PC-9 (cell line): Measurements from ENCODE around the gene REXO4. TPM values are rescaled to one million over a fixed set of nuclear protein-coding genes. Genes with fewer than 3 reads are reported as not detected.

Source experiments
- Bru-seq: library from RNA; stranded (reverse); fragments of 400-500 nt; gene quantifications from one replicate; lab custom pipeline; 2021; lab: Mats Ljungman, UMichigan
- BruChase-seq, 2 experiments: library from RNA; stranded (reverse); fragments of 400-500 nt; gene quantifications; one replicate each; lab custom pipeline; 2021; lab: Mats Ljungman, UMichigan
- BruUV-seq: library from RNA; stranded (reverse); fragments of 400-500 nt; replicated peaks from 2 replicates; lab custom pipeline; 2021; lab: Mats Ljungman, UMichigan
- CTCF ChIA-PET: fragments of 300-600 bp; sonication (Branson Sonifier 250); formaldehyde crosslinking; loops from one replicate; lab custom pipeline; 2022; ENCODE audit warnings: antibody characterized with exemption; lab: Charles Lee
- POLR2A ChIA-PET: fragments of 300-600 bp; sonication (Branson Sonifier 250); formaldehyde crosslinking; loops from one replicate; lab custom pipeline; 2022; ENCODE audit warnings: antibody characterized with exemption; ENCODE audit not compliant: unreplicated experiment; lab: Charles Lee
- DNase-seq, 2 experiments: peaks; one replicate each; pipeline versions ENCODE4 v3.0.0 to v3.0.0-alpha.2; 2015 to 2022; ENCODE audit warnings: mixed read lengths in 1 of 2
- H2AFZ ChIP-seq: fragments of 200-600 bp; sonication (generic); 2 replicates; pipeline ENCODE4 v1.8.1; 2017; ENCODE audit warnings: antibody characterized with exemption
- H3F3A ChIP-seq: fragments of 200-600 bp; sonication (generic); 2 replicates; pipeline ENCODE4 v1.8.1; 2017; ENCODE audit warnings: antibody characterized with exemption, mild to moderate bottlenecking, low read depth; ENCODE audit not compliant: insufficient read depth
- H3K27ac ChIP-seq: fragments of 200-600 bp; sonication (generic); 2 replicates; pipeline ENCODE4 v1.6.1; 2016; ENCODE audit warnings: mixed run types
- H3K27me3 ChIP-seq: fragments of 200-600 bp; sonication (generic); 2 replicates; pipeline ENCODE4 v1.6.1; 2016; ENCODE audit warnings: low read depth, mixed run types; ENCODE audit not compliant: insufficient read depth
- H3K36me3 ChIP-seq: fragments of 200-600 bp; sonication (generic); 2 replicates; pipeline ENCODE4 v1.6.1; 2016; ENCODE audit warnings: low read depth, mixed run types
- H3K4me1 ChIP-seq: fragments of 200-600 bp; sonication (generic); replicated peaks from 2 replicates; pipeline ENCODE4 v1.6.1; 2016; ENCODE audit warnings: mixed run types; ENCODE audit not compliant: insufficient read depth
- H3K4me2 ChIP-seq: fragments of 200-600 bp; sonication (generic); 2 replicates; pipeline ENCODE4 v1.6.1; 2017; ENCODE audit warnings: mixed run types
- H3K4me3 ChIP-seq: fragments of 200-600 bp; sonication (generic); 2 replicates; pipeline ENCODE4 v1.6.1; 2016; ENCODE audit warnings: mixed run types
- H3K79me2 ChIP-seq: fragments of 200-600 bp; sonication (generic); 2 replicates; pipeline ENCODE4 v1.6.1; 2017; ENCODE audit warnings: low read depth, mixed run types
- H3K9me2 ChIP-seq: fragments of 200-600 bp; sonication (generic); 2 replicates; pipeline ENCODE4 v1.8.1; 2017; ENCODE audit warnings: mild to moderate bottlenecking; ENCODE audit not compliant: insufficient read depth
- H3K9me3 ChIP-seq: fragments of 200-600 bp; sonication (generic); 2 replicates; pipeline ENCODE4 v1.8.1; 2016; ENCODE audit warnings: low read depth; ENCODE audit not compliant: insufficient read depth
- H4K20me1 ChIP-seq: fragments of 200-600 bp; sonication (generic); 2 replicates; pipeline ENCODE4 v1.8.1; 2017; ENCODE audit not compliant: insufficient read depth
- EZH2 ChIP-seq: fragments of 200-600 bp; sonication (generic); IDR thresholded peaks from 2 replicates; pipeline ENCODE4 v1.8.0; 2017; ENCODE audit warnings: antibody characterized with exemption, low read depth
- intact Hi-C: fragments of 100-400 bp; cut with micrococcal nuclease; formaldehyde crosslinking; loops from one replicate; pipeline ENCODE4 v1.10.0; 2022; ENCODE audit not compliant: unreplicated experiment
- long read RNA-seq: library from polyadenylated mRNA; stranded (forward); transcript quantifications from one replicate; pipeline ENCODE4 v2.0.0, GENCODE V29; 2022
- total RNA-seq: library from RNA; stranded (reverse); gene quantifications from 2 replicates; pipeline ENCODE4 v1.2.3, GENCODE V29; 2021
- TF ChIP-seq, protein P1 (sequence below): fragments of 200-600 bp; sonication (generic); conservative IDR thresholded peaks from 2 replicates; pipeline ENCODE4 v1.6.1; 2017; ENCODE audit warnings: mixed run types, antibody characterized with exemption, mild to moderate bottlenecking, moderate library complexity

The REXO4 gene, protein sequence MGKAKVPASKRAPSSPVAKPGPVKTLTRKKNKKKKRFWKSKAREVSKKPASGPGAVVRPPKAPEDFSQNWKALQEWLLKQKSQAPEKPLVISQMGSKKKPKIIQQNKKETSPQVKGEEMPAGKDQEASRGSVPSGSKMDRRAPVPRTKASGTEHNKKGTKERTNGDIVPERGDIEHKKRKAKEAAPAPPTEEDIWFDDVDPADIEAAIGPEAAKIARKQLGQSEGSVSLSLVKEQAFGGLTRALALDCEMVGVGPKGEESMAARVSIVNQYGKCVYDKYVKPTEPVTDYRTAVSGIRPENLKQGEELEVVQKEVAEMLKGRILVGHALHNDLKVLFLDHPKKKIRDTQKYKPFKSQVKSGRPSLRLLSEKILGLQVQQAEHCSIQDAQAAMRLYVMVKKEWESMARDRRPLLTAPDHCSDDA
- total RNA-seq, result 32.6 and 36.5 TPM in 2 replicates
- percentile 80 among the genes with signal in this experiment for Bru-seq, nascent RNA
- percentile 76 among the genes with signal in this experiment for BruChase-seq, experiment 1, labeled RNA remaining after a 2-hour chase
- BruChase-seq, experiment 2, labeled RNA remaining after a 6-hour chase, result percentile 81 among the genes with signal in this experiment
- long read RNA-seq, transcript REXO4-202 (8 exons, 2,360 nt), result major isoform, 57 of 65 reads
- long read RNA-seq, partial matches to known transcripts, result 2 of 65 reads
- long read RNA-seq, other reads (novel, unspliced or antisense), result 5 of 65 reads

DNA sequence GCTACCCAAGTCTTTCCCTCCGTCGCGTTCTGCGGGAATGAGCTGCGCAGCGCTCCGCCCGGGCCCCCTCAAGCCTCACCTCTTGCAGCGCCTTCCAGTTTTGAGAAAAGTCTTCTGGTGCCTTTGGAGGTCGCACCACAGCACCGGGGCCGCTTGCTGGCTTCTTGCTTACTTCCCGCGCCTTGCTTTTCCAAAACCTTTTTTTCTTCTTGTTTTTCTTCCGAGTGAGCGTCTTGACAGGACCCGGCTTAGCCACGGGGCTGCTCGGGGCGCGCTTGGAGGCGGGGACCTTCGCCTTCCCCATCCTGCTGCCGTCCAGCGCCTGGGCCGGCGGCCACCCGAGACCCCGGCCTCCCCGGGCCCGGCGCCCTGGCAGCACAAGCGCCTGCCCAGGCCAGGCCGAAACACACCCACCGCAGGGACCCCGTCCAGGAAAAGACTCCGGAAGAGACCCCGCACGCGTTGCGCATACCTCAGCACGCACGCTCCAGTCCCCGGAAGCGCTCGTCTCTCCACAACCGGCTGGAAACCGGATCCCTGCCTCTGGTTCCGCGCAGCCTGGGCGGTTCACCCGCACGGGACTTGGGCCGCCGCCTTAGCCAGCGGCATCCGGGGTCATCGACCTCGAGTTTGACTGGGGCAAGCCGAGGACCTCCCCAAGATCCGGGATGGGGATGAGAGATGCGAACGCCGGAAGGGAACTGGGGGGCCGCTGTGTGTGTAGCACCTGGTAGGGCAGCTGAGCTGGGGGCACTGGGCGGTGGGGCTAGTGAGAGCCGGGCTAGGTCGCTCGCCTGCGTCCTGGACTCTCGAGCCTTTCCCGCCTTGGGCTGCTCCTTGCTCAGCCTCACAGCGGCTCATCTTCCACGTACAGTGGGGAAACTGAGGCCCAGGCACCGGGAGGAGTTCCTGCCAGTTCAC is at the start of gene REXO4:
Gene REXO4 (minus strand): TSS at position 470 of the 921 bp plus-strand sequence. CDS start 166 bp downstream, at position 304.
- TSS peak; percentile 57 for BruUV-seq
- Histone ChIP-seq H2AFZ (peak within 1 kb of the TSS; percentile 98), H3K4me2 (peak within 1 kb of the TSS; percentile 74), H3K4me1 (peaks cover 8% of the 10 kb centered on the region), H3F3A (peaks cover 21% of the 10 kb centered on the region), H3K27ac (peak within 1 kb of the TSS; percentile 57), H3K9me2 (no peaks in the 10 kb centered on the region), H3K79me2 (peaks cover 46% of the 10 kb centered on the region), H3K4me3 (peak within 1 kb of the TSS; percentile 98), H4K20me1 (peaks cover 15% of the 10 kb centered on the region), H3K27me3 (no peaks in the 10 kb centered on the region), H3K9me3 (no peaks in the 10 kb centered on the region), H3K36me3 (no peaks in the 10 kb centered on the region; the same call in 1 of the 2 replicates)
- ChIA-PET CTCF (interaction anchor here (0.5 to 0.7 kb wide), 3 partner anchors 67 to 1039 kb away, joined by 3 to 5 read pairs (median 4); no protein-coding TSS in a partner anchor), POLR2A (interaction anchor here (0.7 kb wide), 1 partner anchor 32 kb away, joined by 3 read pairs; no protein-coding TSS in a partner anchor)
- peak; percentile 71 to 87 for DNase-seq
- TF ChIP-seq, protein P1, sequence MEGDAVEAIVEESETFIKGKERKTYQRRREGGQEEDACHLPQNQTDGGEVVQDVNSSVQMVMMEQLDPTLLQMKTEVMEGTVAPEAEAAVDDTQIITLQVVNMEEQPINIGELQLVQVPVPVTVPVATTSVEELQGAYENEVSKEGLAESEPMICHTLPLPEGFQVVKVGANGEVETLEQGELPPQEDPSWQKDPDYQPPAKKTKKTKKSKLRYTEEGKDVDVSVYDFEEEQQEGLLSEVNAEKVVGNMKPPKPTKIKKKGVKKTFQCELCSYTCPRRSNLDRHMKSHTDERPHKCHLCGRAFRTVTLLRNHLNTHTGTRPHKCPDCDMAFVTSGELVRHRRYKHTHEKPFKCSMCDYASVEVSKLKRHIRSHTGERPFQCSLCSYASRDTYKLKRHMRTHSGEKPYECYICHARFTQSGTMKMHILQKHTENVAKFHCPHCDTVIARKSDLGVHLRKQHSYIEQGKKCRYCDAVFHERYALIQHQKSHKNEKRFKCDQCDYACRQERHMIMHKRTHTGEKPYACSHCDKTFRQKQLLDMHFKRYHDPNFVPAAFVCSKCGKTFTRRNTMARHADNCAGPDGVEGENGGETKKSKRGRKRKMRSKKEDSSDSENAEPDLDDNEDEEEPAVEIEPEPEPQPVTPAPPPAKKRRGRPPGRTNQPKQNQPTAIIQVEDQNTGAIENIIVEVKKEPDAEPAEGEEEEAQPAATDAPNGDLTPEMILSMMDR, result no peak
- TF ChIP-seq EZH2, result no peak
- intact Hi-C loops, result no loop called here

DNA sequence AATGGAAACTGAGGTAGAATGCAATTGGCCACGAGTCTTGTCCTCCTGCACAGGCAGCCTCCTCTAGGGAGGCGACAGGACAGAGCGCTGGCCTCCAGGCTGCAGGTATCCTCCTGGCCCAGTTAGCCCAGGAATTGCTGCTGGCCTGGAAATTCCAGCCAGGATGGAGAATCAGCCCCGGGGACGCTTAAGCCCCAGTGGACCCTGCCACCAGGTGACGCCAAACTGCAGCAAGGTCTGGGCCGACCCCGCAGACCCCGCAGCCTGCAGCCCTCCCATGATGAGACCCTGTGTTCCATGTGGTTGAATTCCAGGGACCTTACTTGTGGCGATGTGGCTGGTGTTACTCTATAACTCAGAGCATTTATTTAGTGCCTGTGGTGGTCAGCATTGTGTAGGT is 49.3 kb upstream of the REXO4 start:
- H2AFZ ChIP-seq, result no peak overlapping the region
- H3K27me3 ChIP-seq, result no peaks in the 10 kb centered on the region
- no peak for DNase-seq
- intact Hi-C loops, result no loop called here
- TF ChIP-seq, protein P1, result no peak
- no peak for TF ChIP-seq EZH2
- POLR2A ChIA-PET, result no interaction called here
- no TSS peak for BruUV-seq
- no peaks in the 10 kb centered on the region; the same call in none of the 2 replicates for H4K20me1 ChIP-seq
- peaks cover 5% of the 10 kb centered on the region; the same call in 1 of the 2 replicates for H3F3A ChIP-seq
- H3K79me2 ChIP-seq, result 0 out of 2 replicates have a peak, but pooled peaks cover 2% of the 10 kb centered on the region
- no peak overlapping the region for H3K27ac ChIP-seq
- CTCF ChIA-PET, result no interaction called here
- no peak overlapping the region for H3K4me3 ChIP-seq
- H3K9me3 ChIP-seq, result no peaks in the 10 kb centered on the region
- no peaks in the 10 kb centered on the region for H3K36me3 ChIP-seq
- no peaks in the 10 kb centered on the region for H3K9me2 ChIP-seq
- H3K4me1 ChIP-seq, result no peaks in the 10 kb centered on the region
- no peak overlapping the region for H3K4me2 ChIP-seq
